ENCODE results near the gene SMYD1. TPM values are rescaled to one million over a fixed set of nuclear protein-coding genes. Genes with fewer than 3 reads are reported as not detected.

SMYD1 gene
- total and polyA plus RNA-seq, 10 of the 15 experiments (the other 5 are each of a cell fraction or from before 2014, with no cell fraction given): 0.09 TPM; not detected in 9

DNA sequence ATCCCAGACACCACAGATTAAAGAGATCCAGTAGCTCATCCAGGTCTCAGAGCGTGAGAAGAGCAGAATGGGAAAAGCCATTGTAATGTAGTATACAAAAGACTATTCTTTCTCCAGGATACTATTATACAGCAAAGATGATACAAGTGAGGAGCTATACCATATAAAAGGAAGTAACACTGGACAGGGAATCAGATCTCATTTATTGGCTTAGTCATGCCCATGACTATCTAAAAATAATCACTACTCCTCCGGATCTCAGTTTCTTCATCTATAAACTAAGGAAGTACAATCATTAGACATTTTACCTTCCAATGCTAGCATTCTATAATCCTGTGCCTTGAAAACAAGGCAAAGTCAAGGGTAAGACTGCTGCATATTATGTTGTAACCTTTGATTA, 31.4 kb upstream of the SMYD1 start:
- Histone ChIP-seq H2AFZ (ENCODE audit: control insufficient read depth, low read depth, low read length) (no peak overlapping the region), H3K4me1 (ENCODE audit: control insufficient read depth, insufficient read depth, low read length) (no peaks in the 10 kb centered on the region), H3K9ac (ENCODE audit: control insufficient read depth, insufficient read depth, low read length) (no peak overlapping the region), H3K9me3 (replicated peaks; ENCODE audit: control insufficient read depth, insufficient read depth, low read length) (no peaks in the 10 kb centered on the region), H3K79me2 (ENCODE audit: control insufficient read depth, insufficient read depth, low read length) (no peaks in the 10 kb centered on the region), H3K4me2 (ENCODE audit: control insufficient read depth, insufficient read depth) (no peak overlapping the region), H4K20me1 (ENCODE audit: control insufficient read depth, insufficient read depth) (no peaks in the 10 kb centered on the region), H3K27ac (ENCODE audit: control insufficient read depth, insufficient read depth) (no peak overlapping the region), H3K27me3 (replicated peaks in 1 of 2; ENCODE audit: control insufficient read depth in 2 of 2, insufficient read depth in 2 of 2, low read length in 1 of 2) (no peaks in the 10 kb centered on the region), H3K36me3 (ENCODE audit: control insufficient read depth in 2 of 2, insufficient read depth in 2 of 2, low read length in 1 of 2) (0 out of 4 replicates have a peak, but pooled peaks cover 0 to 3% of the 10 kb centered on the region in 2 experiments), H3K4me3 (no peak overlapping the region)
- TF ChIP-seq HDAC6 (IDR thresholded peaks at IDR 0.05; ENCODE audit: unreplicated experiment) (no peak), SPI1 (IDR thresholded peaks at IDR 0.05; ENCODE audit: borderline replicate concordance, insufficient read depth, low read depth, low read length) (no peak), PAX5 (IDR thresholded peaks at IDR 0.05; ENCODE audit: borderline replicate concordance, low read depth, low read length) (no peak), BHLHE40 (IDR thresholded peaks at IDR 0.05; ENCODE audit: borderline replicate concordance in 1 of 2, low read depth in 2 of 2, low read length in 1 of 2) (no peak), RBBP5 (conservative IDR thresholded peaks at IDR 0.05) (no peak), NFYB (IDR thresholded peaks at IDR 0.05; ENCODE audit: insufficient read depth, low read depth, low read length) (no peak)
- TF ChIP-seq, protein P1, sequence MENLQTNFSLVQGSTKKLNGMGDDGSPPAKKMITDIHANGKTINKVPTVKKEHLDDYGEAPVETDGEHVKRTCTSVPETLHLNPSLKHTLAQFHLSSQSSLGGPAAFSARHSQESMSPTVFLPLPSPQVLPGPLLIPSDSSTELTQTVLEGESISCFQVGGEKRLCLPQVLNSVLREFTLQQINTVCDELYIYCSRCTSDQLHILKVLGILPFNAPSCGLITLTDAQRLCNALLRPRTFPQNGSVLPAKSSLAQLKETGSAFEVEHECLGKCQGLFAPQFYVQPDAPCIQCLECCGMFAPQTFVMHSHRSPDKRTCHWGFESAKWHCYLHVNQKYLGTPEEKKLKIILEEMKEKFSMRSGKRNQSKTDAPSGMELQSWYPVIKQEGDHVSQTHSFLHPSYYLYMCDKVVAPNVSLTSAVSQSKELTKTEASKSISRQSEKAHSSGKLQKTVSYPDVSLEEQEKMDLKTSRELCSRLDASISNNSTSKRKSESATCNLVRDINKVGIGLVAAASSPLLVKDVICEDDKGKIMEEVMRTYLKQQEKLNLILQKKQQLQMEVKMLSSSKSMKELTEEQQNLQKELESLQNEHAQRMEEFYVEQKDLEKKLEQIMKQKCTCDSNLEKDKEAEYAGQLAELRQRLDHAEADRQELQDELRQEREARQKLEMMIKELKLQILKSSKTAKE (IDR thresholded peaks at IDR 0.05; ENCODE audit: low read depth, poor library complexity, severe bottlenecking): no peak
- DNase-seq (ENCODE audit: low read depth, low spot score): no peak
- WGBS (ENCODE audit: insufficient coverage, insufficient replicate concordance, low lambda C conversion rate, missing lambda C conversion rate): 98% methylated on average over 2 of the region's 2 CpGs
- intact Hi-C loops (cut with micrococcal nuclease; ENCODE audit: unreplicated experiment) (loop anchor here (10.0 kb wide), 1 partner anchor 59 kb away; no protein-coding TSS in a partner anchor), in situ Hi-C loops (cut with MboI) (no loop called here)
- ChIA-PET SMC1A (ENCODE audit: uncharacterized antibody, unreplicated experiment) (no interaction called here), POLR2A (no interaction called here), RAD21 (ENCODE audit: unreplicated experiment) (no interaction called here), CTCF (interaction anchor here (1.4 kb wide), 1 partner anchor 10 kb away, joined by 4 read pairs; no protein-coding TSS in a partner anchor)
- no peak for ATAC-seq
- no TSS peak for BruUV-seq (replicated peaks)
- FAIRE-seq: no peak

Measured in GM12878 (cell line).